Type B pancreatic cell (in vitro differentiated cells): ENCODE results near the gene SNRNP40. TPM values are rescaled to one million over a fixed set of nuclear protein-coding genes. Genes with fewer than 3 reads are reported as not detected.
A peak's percentile ranks its signal among the peaks of the same experiment; 100 is the strongest.

Experiments
- DNase-seq: peaks from one replicate; pipeline ENCODE4 v3.0.0; 2021; ENCODE audit warnings: mixed read lengths; ENCODE audit not compliant: unreplicated experiment; ENCODE audit errors: extremely low spot score
- H3K27ac Mint-ChIP-seq: 2 replicates; pipeline ENCODE4 v1.8.0; 2021; ENCODE audit warnings: mild to moderate bottlenecking, mixed read lengths
- H3K27me3 Mint-ChIP-seq: 2 replicates; pipeline ENCODE4 v1.8.0; 2021; ENCODE audit warnings: mixed read lengths
- H3K36me3 Mint-ChIP-seq: 2 replicates; pipeline ENCODE4 v1.8.0; 2021; ENCODE audit warnings: mixed read lengths
- H3K4me1 Mint-ChIP-seq: one replicate; pipeline ENCODE4 v1.8.0; 2021; ENCODE audit warnings: mixed read lengths; ENCODE audit not compliant: unreplicated experiment
- H3K4me3 Mint-ChIP-seq: 2 replicates; pipeline ENCODE4 v1.8.0; 2021; ENCODE audit warnings: mild to moderate bottlenecking, mixed read lengths
- H3K9me3 Mint-ChIP-seq: 2 replicates; pipeline ENCODE4 v1.8.0; 2021; ENCODE audit warnings: mixed read lengths
- CTCF ChIP-seq: fragments of 200-600 bp; sonication (generic); conservative IDR thresholded peaks from 2 replicates; pipeline ENCODE4 v1.5.0; 2021; ENCODE audit warnings: antibody characterized with exemption, mild to moderate bottlenecking
- total RNA-seq: library from RNA; stranded (reverse); gene quantifications from 2 replicates; pipeline ENCODE4 v1.2.1, GENCODE V29; 2021; ENCODE audit warnings: low replicate concordance

The SNRNP40 gene
- total RNA-seq, 1 donor from 2014 or later = 79.9 TPM

- no peaks in the 10 kb centered on the region for H3K9me3 Mint-ChIP-seq
- TF ChIP-seq CTCF = no peak
- DNase-seq = no peak
- no peak overlapping the region for H3K4me3 Mint-ChIP-seq
- peaks cover 10% of the 10 kb centered on the region for H3K27me3 Mint-ChIP-seq
- no peaks in the 10 kb centered on the region for H3K36me3 Mint-ChIP-seq
- peaks cover 12% of the 10 kb centered on the region for H3K4me1 Mint-ChIP-seq
- no peak overlapping the region for H3K27ac Mint-ChIP-seq
These were observed 67.6 kb downstream of the SNRNP40 start for GRCh38 chr1:31228986-31229385.

DNA sequence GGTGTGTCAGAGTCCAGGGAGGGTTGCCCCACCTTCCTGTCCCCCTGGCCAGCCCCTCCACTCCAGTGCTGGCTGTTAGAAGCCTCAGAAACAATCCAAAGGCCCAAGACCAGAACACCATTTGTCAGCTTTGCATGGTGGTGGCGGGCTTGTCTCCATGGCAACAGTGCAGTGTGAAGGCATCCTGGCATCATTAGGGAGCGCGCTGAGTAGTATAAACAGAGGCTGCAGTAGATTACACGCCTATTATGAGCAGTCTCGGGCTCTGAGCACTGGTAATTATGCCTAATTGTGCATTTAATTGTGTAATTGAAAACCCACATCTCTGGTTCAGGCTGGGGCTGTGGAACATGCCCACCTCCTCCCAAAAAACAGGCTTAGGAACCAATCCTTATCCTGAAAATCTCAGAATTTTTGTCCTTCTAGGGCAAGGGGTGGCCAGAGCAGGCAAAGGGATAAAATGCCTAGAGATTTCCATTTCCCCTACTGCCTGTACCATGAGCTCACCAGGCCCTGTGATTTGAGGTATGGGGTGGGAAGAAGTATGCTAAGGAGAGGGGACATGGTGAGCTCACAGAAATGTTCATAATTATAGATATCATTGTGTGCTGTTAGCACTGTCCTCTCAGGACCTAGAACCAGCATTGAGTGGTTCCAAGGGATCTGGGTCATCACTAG is 68.6 kb downstream of the SNRNP40 start:
- no peak for TF ChIP-seq CTCF
- no peaks in the 10 kb centered on the region for H3K9me3 Mint-ChIP-seq
- no peak for DNase-seq
- H3K27ac Mint-ChIP-seq = no peak overlapping the region
- peaks cover 17% of the 10 kb centered on the region for H3K4me1 Mint-ChIP-seq
- peaks cover 11% of the 10 kb centered on the region for H3K27me3 Mint-ChIP-seq
- no peak overlapping the region for H3K4me3 Mint-ChIP-seq
- H3K36me3 Mint-ChIP-seq = no peaks in the 10 kb centered on the region

GRCh38 chr1:31224068-31224467 is 72.5 kb downstream of the SNRNP40 start:
- Mint-ChIP-seq H3K4me3 (peak overlapping the region; percentile 28), H3K9me3 (no peaks in the 10 kb centered on the region), H3K27me3 (peaks cover 11% of the 10 kb centered on the region), H3K27ac (no peak overlapping the region), H3K36me3 (no peaks in the 10 kb centered on the region), H3K4me1 (peaks cover 21% of the 10 kb centered on the region)
- DNase-seq = no peak
- TF ChIP-seq CTCF = no peak

DNA sequence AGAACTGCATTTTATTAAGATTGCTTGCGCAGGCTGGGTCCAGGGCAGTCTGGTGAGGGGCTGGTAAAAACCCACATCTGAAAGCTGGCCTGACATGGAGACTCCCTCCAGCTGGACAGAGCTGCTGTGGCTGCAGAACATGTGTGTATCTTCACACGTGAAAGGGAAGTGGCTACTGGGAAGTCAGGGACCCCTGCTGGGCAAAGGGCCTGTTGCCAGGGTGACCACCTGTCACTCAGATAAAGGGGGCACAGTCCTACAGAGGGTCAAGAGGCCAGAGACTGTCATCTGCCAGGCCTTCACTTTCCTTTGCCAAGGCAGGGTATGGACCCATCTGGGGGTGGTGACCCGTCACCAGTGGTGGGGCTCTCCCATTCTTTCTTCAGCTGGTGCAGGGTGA is 74.4 kb downstream of the SNRNP40 start:
- TF ChIP-seq CTCF = no peak
- Mint-ChIP-seq H3K4me3 (no peak overlapping the region), H3K4me1 (peaks cover 13% of the 10 kb centered on the region), H3K36me3 (no peaks in the 10 kb centered on the region), H3K27ac (no peak overlapping the region), H3K9me3 (no peaks in the 10 kb centered on the region), H3K27me3 (peaks cover 11% of the 10 kb centered on the region)
- no peak for DNase-seq

- Mint-ChIP-seq H3K27ac (no peak overlapping the region), H3K36me3 (no peaks in the 10 kb centered on the region), H3K9me3 (no peaks in the 10 kb centered on the region), H3K4me3 (no peak overlapping the region), H3K4me1 (peaks cover 17% of the 10 kb centered on the region), H3K27me3 (peaks cover 10% of the 10 kb centered on the region)
- no peak for TF ChIP-seq CTCF
- DNase-seq = no peak
These were observed 75.5 kb downstream of the SNRNP40 start for GRCh38 chr1:31221072-31221471.
